Measurements from ENCODE around the gene TMEM209. TPM values are rescaled to one million over a fixed set of nuclear protein-coding genes. Genes with fewer than 3 reads are reported as not detected.

TMEM209 gene
- total and polyA plus RNA-seq, 9 donors = 7.6 to 26.1 (median 14.9) TPM

DNA sequence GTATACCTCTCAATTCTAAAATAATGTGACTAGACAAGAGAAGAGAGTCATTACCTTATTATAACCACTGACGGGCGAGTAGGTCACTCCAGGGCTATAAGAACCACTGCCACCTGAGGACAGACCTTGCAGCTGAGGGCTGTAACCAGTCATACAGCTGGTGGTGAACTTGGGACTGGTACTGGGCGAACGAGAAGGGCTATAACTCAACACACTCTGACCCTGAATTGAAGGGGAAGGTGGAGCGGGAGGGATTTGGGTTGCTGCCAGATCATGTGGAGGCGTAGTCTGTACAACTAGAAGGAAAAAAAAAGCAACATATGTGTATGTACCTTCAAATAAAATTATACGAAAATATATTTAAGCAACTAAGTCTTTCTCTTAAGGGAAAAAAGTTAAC is 3.4 kb downstream of the TMEM209 start:
- H3K27me3 ChIP-seq = no peaks in the 10 kb centered on the region
- no peak overlapping the region for H3K4me3 ChIP-seq
- peak in 1 of 5 donors; percentile 26 for DNase-seq
- TF ChIP-seq POLR2A (IDR thresholded peaks at IDR 0.05) = no peak
- TF ChIP-seq EP300 (IDR thresholded peaks at IDR 0.05) = no peak
- TF ChIP-seq CTCF (IDR thresholded peaks at IDR 0.05) = no peak
- H3K4me1 ChIP-seq (ENCODE audit: insufficient read depth) = no peaks in the 10 kb centered on the region
- no peak overlapping the region for H3K27ac ChIP-seq
- 72 to 78% (median 77%) methylated on average over 7 of the region's 7 CpGs for WGBS, 3 donors
- no peaks in the 10 kb centered on the region for H3K9me3 ChIP-seq
- intact Hi-C loops (cut with DNase I) = no loop called here
- H3K36me3 ChIP-seq = no peaks in the 10 kb centered on the region

DNA sequence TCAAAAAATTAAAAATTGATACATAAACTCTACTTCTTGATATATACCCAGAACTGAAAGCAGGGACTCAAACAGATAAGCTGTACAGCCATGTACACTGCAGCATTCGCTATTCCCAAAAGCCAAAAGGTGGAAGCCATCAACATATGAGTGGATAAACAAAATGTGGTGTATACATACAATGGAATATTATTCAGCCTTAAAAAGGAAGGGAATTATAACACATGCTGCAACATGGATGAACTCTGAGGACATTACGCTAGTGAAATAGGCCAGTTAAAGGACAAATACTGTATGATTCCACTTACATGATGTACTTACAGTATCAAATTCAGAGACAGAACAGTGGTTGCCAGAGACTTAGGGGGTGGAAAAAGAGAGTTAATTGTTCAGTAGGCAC is 8.1 kb downstream of the TMEM209 start:
- intact Hi-C loops (cut with DNase I) = no loop called here
- 73 to 96% (median 78%) methylated on average over 2 of the region's 2 CpGs for WGBS, 3 donors
- Histone ChIP-seq H3K36me3 (no peaks in the 10 kb centered on the region), H3K27me3 (no peaks in the 10 kb centered on the region), H3K27ac (no peak overlapping the region), H3K4me1 (ENCODE audit: insufficient read depth) (no peaks in the 10 kb centered on the region), H3K4me3 (no peak overlapping the region), H3K9me3 (no peaks in the 10 kb centered on the region)
- TF ChIP-seq CTCF (IDR thresholded peaks at IDR 0.05) (no peak), POLR2A (IDR thresholded peaks at IDR 0.05) (no peak), EP300 (IDR thresholded peaks at IDR 0.05) (no peak)
- DNase-seq = no peak

DNA sequence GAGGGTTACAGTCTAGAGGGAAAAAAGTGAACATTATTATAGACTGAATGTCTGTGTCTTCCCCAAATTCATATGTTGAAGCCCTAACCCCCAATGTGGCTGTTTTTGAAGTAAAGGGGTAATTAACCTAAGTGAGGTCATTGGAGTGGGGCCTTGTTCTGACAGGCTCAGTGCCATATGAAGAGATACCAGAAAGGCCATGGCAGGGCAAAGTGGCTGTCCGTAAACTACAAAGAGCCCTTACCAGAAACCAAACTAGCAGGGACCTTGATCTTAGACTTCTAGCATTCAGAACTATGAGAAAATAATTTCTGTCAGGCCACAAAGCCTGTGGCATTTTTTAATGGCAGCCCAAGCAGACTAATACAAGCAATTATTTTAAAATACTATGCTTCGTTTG is 8.7 kb downstream of the TMEM209 start:
- WGBS, 3 donors = 43 to 72% (median 59%) methylated on average over 2 of the region's 2 CpGs
- intact Hi-C loops (cut with DNase I) = no loop called here
- no peak for DNase-seq
- Histone ChIP-seq H3K27me3 (no peaks in the 10 kb centered on the region), H3K4me3 (no peak overlapping the region), H3K36me3 (no peaks in the 10 kb centered on the region), H3K9me3 (no peaks in the 10 kb centered on the region), H3K27ac (no peak overlapping the region), H3K4me1 (ENCODE audit: insufficient read depth) (no peaks in the 10 kb centered on the region)
- TF ChIP-seq POLR2A (IDR thresholded peaks at IDR 0.05) = no peak
- no peak for TF ChIP-seq CTCF (IDR thresholded peaks at IDR 0.05)
- TF ChIP-seq EP300 (IDR thresholded peaks at IDR 0.05) = no peak

DNA sequence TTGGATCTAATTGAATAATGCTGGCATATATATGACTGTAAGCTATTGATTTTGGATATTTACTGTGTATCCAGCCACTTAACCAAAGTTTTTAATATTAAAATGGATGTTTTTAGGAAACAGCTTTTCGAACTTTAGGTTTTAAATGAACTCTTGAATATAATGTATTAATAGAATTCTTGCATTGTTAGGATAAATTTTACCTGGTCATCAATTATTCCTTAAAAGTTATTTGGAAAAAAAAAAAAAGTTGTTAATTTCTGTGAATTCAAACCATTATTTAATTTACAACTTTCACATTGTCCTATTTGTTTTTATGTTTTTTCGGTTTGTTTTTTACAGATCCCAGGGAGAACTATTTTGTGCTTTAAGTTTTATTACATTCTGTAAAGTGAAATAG is 9.8 kb downstream of the TMEM209 start:
- intact Hi-C loops (cut with DNase I) = no loop called here
- DNase-seq = no peak
- Histone ChIP-seq H3K4me3 (no peak overlapping the region), H3K36me3 (no peaks in the 10 kb centered on the region), H3K27me3 (no peaks in the 10 kb centered on the region), H3K9me3 (no peaks in the 10 kb centered on the region), H3K4me1 (ENCODE audit: insufficient read depth) (no peaks in the 10 kb centered on the region), H3K27ac (no peak overlapping the region)
- 94 to 98% (median 94%) methylated on average over 2 of the region's 2 CpGs for WGBS, 3 donors
- TF ChIP-seq CTCF (IDR thresholded peaks at IDR 0.05) = no peak
- no peak for TF ChIP-seq EP300 (IDR thresholded peaks at IDR 0.05)
- TF ChIP-seq POLR2A (IDR thresholded peaks at IDR 0.05) = no peak

GRCh38 chr7:130191791-130192190 is 13.4 kb downstream of the TMEM209 start:
- H3K9me3 ChIP-seq = no peaks in the 10 kb centered on the region
- H3K4me1 ChIP-seq (ENCODE audit: insufficient read depth) = no peaks in the 10 kb centered on the region
- no peak for DNase-seq
- H3K36me3 ChIP-seq = no peaks in the 10 kb centered on the region
- WGBS, 3 donors = 97 to 99% (median 97%) methylated on average over 7 of the region's 7 CpGs
- H3K27ac ChIP-seq = no peak overlapping the region
- H3K27me3 ChIP-seq = no peaks in the 10 kb centered on the region
- no peak overlapping the region for H3K4me3 ChIP-seq
- intact Hi-C loops (cut with DNase I) = no loop called here
- TF ChIP-seq POLR2A (IDR thresholded peaks at IDR 0.05) = no peak
- no peak for TF ChIP-seq CTCF (IDR thresholded peaks at IDR 0.05)
- TF ChIP-seq EP300 (IDR thresholded peaks at IDR 0.05) = no peak
